Measurements from ENCODE around the gene ATP1A1. TPM values are rescaled to one million over a fixed set of nuclear protein-coding genes. Genes with fewer than 3 reads are reported as not detected.

ATP1A1 gene
- total RNA-seq, 2 experiments from 2014 or later, result 360 to 370 TPM

DNA sequence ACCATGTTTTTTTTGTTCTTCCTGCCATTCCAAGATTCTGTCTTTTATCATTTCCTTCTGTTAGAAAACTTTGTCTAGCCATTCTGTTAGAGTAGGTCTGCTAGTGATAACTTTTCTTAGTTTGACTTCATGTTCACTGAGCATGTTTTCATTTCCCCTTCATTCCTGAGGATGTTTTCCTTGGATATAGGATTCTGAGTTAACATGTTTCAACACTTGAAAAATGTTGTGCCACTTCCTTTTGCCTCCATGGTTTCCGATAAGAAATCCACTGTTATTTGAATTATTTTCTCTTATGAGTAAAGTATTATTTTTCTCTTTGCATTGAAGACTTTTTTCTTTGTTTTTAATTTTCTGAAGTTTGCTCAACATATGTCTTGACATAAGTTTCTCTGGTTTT is 66.7 kb downstream of the ATP1A1 start:
- no peak overlapping the region for H3K4me3 Mint-ChIP-seq
- DNase-seq, result no peak
- no peaks in the 10 kb centered on the region for H3K27me3 Mint-ChIP-seq (ENCODE audit: low read depth)
- no peaks in the 10 kb centered on the region for H3K9me3 Mint-ChIP-seq
- H3K4me1 Mint-ChIP-seq (ENCODE audit: low read depth), result no peaks in the 10 kb centered on the region
- intact Hi-C loops (cut with micrococcal nuclease), result no loop called here
- no peak overlapping the region for H3K27ac Mint-ChIP-seq
- H3K36me3 Mint-ChIP-seq (ENCODE audit: low read depth), result no peaks in the 10 kb centered on the region
- CTCF ChIA-PET, result no interaction called here

DNA sequence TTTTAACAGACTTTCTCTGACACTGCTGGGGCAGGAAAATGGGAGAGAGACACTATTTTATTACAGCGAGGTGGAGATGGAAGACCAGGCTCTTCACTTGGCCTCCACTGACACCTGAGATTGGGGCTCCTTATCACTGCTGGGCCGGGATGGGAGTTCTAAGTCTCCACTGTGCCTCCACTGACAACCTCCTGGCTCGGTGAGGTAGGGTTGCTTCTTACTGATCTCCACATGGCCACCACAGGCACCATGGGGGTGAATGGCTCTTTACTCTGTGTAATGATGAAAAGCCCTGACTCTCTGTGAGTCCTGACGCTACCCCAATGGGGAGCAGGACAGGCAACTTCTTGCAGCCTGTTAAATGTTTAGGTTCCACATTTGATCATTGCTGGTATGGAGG is 67.7 kb downstream of the ATP1A1 start:
- DNase-seq, result no peak
- CTCF ChIA-PET, result no interaction called here
- Mint-ChIP-seq H3K4me1 (ENCODE audit: low read depth) (no peaks in the 10 kb centered on the region), H3K27me3 (ENCODE audit: low read depth) (peaks cover 3% of the 10 kb centered on the region), H3K9me3 (no peaks in the 10 kb centered on the region), H3K36me3 (ENCODE audit: low read depth) (no peaks in the 10 kb centered on the region), H3K27ac (no peak overlapping the region), H3K4me3 (no peak overlapping the region)
- intact Hi-C loops (cut with micrococcal nuclease), result no loop called here

DNA sequence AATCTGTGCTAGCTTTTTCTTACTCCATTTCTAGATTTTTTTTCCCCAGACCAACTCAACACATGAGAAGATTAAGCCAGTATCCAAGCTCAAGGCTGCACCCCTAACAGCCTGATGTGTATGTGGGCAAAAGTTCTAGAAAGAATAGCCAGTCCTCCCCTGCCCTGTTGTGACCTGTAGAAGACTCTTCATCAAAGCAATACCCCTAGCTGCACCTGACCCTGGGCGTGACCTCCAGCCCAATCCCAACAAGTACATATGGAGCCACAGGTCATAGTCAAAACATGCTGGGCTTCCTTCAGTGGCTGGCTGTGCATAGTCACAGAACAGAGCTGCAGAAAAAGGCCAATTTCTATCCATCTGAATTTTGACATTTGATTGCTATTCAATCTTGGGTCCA is 72.5 kb downstream of the ATP1A1 start:
- Mint-ChIP-seq H3K27ac (no peak overlapping the region), H3K36me3 (ENCODE audit: low read depth) (no peaks in the 10 kb centered on the region), H3K4me1 (ENCODE audit: low read depth) (no peaks in the 10 kb centered on the region), H3K9me3 (no peaks in the 10 kb centered on the region), H3K4me3 (no peak overlapping the region), H3K27me3 (ENCODE audit: low read depth) (peaks cover 7% of the 10 kb centered on the region)
- CTCF ChIA-PET, result no interaction called here
- intact Hi-C loops (cut with micrococcal nuclease), result no loop called here
- DNase-seq, result no peak

DNA sequence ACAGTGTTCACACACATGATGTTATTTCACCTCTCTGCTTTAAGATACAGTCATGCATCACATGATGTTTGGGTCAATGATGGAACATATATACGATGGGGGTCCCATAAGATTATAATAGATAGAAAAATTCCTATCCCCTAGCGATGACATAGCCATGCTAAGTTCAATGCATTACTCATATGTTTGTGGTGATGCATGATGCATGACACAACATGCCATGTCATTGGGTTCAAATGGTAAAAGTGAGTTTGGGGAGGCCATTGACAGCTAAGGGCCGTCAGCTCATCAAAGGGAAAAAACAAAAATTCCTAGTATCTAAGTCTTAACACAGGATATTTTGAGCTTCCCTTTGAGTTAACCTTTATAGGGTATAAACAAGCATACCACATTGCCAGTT is 73.6 kb downstream of the ATP1A1 start:
- Mint-ChIP-seq H3K36me3 (ENCODE audit: low read depth) (no peaks in the 10 kb centered on the region), H3K9me3 (no peaks in the 10 kb centered on the region), H3K27me3 (ENCODE audit: low read depth) (peaks cover 7% of the 10 kb centered on the region), H3K27ac (no peak overlapping the region), H3K4me1 (ENCODE audit: low read depth) (no peaks in the 10 kb centered on the region), H3K4me3 (no peak overlapping the region)
- CTCF ChIA-PET, result interaction anchor here (1.2 kb wide), 1 partner anchor 39 kb away, joined by 4 read pairs; no protein-coding TSS in a partner anchor
- intact Hi-C loops (cut with micrococcal nuclease), result no loop called here
- no peak for DNase-seq

DNA sequence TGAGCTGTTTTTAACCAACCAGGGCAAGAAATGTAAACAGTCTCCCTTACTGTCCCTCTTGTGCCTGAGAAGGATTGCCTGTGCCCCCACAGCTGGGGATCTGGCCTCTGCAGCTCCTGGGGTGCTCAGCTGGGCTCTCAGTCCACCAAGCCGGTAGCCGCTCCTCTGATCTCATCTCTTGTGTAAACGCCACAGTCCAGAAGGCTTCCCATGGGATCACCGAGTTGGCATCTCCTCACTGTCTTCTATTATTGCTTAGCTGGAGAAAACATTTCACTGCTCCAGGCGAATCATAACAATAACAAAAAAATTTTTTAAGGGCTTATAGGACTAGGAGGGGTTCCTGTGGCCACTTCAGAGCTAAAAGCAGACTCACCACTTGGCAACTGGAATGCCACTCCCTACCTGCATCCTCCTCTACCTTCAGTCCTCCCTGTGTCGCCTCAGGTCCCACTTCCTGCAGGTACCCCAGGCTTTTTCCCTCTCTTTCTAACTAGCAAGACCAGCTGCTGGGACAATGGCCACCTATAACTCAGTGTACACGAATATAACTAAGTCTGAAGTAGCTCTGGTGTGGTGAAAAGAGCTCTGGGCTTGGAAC is 75.8 kb downstream of the ATP1A1 start:
- H3K27me3 Mint-ChIP-seq (ENCODE audit: low read depth), result peaks cover 7% of the 10 kb centered on the region
- no peaks in the 10 kb centered on the region for H3K4me1 Mint-ChIP-seq (ENCODE audit: low read depth)
- no peak for DNase-seq
- CTCF ChIA-PET, result interaction anchor here (0.6 to 1.9 kb wide), 4 partner anchors 37 to 358 kb away, joined by 3 to 5 read pairs (median 4); no protein-coding TSS in a partner anchor
- intact Hi-C loops (cut with micrococcal nuclease), result no loop called here
- H3K36me3 Mint-ChIP-seq (ENCODE audit: low read depth), result no peaks in the 10 kb centered on the region
- no peak overlapping the region for H3K4me3 Mint-ChIP-seq
- no peak overlapping the region for H3K27ac Mint-ChIP-seq
- no peaks in the 10 kb centered on the region for H3K9me3 Mint-ChIP-seq

DNA sequence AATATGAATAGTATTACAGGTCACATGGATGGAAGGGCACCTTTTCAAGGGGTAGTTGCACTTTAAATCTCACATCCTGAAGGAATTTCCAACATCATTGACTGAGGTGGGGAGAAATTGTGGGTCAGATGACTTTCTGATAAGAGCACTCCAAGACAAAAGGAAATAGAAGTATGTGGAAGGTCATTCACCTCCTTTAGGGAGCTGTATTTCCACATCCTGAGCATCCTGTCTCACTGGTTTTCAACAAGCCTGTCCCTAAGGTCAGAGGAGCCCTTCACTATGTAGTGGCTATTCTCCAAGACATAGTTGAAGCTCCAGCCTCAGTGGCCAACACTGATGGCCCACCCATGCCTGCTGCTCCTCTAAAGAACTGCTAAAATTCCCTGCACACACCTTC is 76.5 kb downstream of the ATP1A1 start:
- Mint-ChIP-seq H3K36me3 (ENCODE audit: low read depth) (no peaks in the 10 kb centered on the region), H3K4me3 (no peak overlapping the region), H3K27me3 (ENCODE audit: low read depth) (peaks cover 7% of the 10 kb centered on the region), H3K9me3 (no peaks in the 10 kb centered on the region), H3K4me1 (ENCODE audit: low read depth) (no peaks in the 10 kb centered on the region), H3K27ac (no peak overlapping the region)
- intact Hi-C loops (cut with micrococcal nuclease), result no loop called here
- CTCF ChIA-PET, result interaction anchor here (1.7 to 1.9 kb wide), 2 partner anchors 36 to 50 kb away, joined by 5 to 8 read pairs; no protein-coding TSS in a partner anchor
- no peak for DNase-seq

DNA sequence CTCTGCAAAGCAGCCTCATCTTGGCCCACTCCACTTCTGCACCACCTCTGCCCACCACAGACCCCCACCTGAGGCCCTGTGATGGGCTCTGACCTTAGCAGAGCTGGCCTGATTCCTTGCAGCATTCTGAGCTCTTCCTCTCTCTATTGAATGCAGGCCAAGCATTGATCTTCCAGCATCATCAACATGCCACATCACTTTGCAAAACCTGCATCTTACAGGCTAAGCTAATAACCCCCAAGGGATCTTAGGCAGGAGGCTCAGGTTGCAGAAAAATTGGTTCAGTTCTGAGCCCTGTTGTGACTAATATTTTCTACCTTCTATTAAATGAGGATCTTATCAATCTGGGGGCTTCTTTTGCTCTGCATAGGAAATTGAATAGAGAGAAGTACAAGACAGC is 78.7 kb downstream of the ATP1A1 start:
- H3K9me3 Mint-ChIP-seq, result no peaks in the 10 kb centered on the region
- no peaks in the 10 kb centered on the region for H3K36me3 Mint-ChIP-seq (ENCODE audit: low read depth)
- peaks cover 5% of the 10 kb centered on the region for H3K27me3 Mint-ChIP-seq (ENCODE audit: low read depth)
- H3K4me1 Mint-ChIP-seq (ENCODE audit: low read depth), result no peaks in the 10 kb centered on the region
- intact Hi-C loops (cut with micrococcal nuclease), result no loop called here
- no peak for DNase-seq
- CTCF ChIA-PET, result interaction anchor here (0.7 kb wide), 1 partner anchor 11 kb away, joined by 3 read pairs; no protein-coding TSS in a partner anchor
- H3K27ac Mint-ChIP-seq, result no peak overlapping the region
- H3K4me3 Mint-ChIP-seq, result no peak overlapping the region

DNA sequence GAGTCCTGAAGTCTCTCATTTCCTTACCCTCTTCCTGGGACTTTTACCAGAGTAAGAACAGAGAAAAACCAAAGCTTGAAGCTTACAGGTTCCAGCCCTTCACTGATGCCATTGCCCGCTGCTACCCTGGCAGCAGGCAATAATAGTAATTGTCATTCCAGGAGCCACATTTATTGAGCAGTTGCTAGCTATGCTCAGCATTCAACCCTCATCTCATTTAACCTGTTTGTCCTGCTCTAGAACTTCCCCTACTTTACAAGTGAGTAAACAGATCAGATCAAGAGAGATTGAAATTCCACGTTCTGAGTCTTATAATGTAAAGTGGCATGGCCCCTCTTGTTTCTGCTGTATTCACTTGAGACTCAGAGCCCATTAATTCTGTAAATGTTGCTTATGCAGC is 80.4 kb downstream of the ATP1A1 start:
- CTCF ChIA-PET, result interaction anchor here (0.9 kb wide), 1 partner anchor 32 kb away, joined by 4 read pairs; no protein-coding TSS in a partner anchor
- no peaks in the 10 kb centered on the region for H3K4me1 Mint-ChIP-seq (ENCODE audit: low read depth)

DNA sequence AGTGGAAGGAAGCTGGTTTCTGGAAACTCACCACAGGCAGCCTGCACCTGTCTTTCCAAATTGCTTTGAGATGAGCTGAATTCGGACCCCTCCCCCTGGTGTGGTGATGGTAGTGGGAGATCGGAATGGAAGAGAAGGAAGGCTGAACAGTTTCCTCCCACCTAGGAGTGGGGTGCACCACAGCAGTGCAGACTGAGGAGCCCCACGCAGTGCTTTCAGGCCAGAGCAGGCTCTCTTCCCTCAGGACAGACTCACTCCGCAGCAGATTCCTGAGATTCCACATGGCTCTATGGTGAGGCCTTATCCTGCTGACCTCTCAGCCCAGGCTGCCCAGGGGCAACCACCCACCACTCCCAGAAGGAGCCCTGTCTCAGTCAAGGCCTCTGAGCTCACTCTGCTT is 80.9 kb downstream of the ATP1A1 start:
- CTCF ChIA-PET, result interaction anchor here (0.9 kb wide), 1 partner anchor 32 kb away, joined by 4 read pairs; no protein-coding TSS in a partner anchor
- intact Hi-C loops (cut with micrococcal nuclease), result no loop called here
- H3K27me3 Mint-ChIP-seq (ENCODE audit: low read depth), result peaks cover 2% of the 10 kb centered on the region
- no peak overlapping the region for H3K4me3 Mint-ChIP-seq
- H3K27ac Mint-ChIP-seq, result no peak overlapping the region
- H3K4me1 Mint-ChIP-seq (ENCODE audit: low read depth), result no peaks in the 10 kb centered on the region
- H3K9me3 Mint-ChIP-seq, result no peaks in the 10 kb centered on the region
- no peaks in the 10 kb centered on the region for H3K36me3 Mint-ChIP-seq (ENCODE audit: low read depth)
- no peak for DNase-seq

More for the DNA sequence above, 80.4 kb downstream of the ATP1A1 start:
- no peak for DNase-seq
- intact Hi-C loops (cut with micrococcal nuclease), result no loop called here
- no peaks in the 10 kb centered on the region for H3K36me3 Mint-ChIP-seq (ENCODE audit: low read depth)
- no peak overlapping the region for H3K4me3 Mint-ChIP-seq
- no peak overlapping the region for H3K27ac Mint-ChIP-seq
- H3K27me3 Mint-ChIP-seq (ENCODE audit: low read depth), result peaks cover 5% of the 10 kb centered on the region
- no peaks in the 10 kb centered on the region for H3K9me3 Mint-ChIP-seq

Other genes with a start within 250 kb of the ATP1A1 start
- 1 to 10 TPM; 3.9 to 4.2 TPM for gene CD58, start 197.8 kb downstream of the ATP1A1 start, total RNA-seq